Loucy (cell line): Measurements from ENCODE around the gene EDN3.

Experiments
- CTCF ChIP-seq: fragments of 200-600 bp; sonication (generic); conservative IDR thresholded peaks from 2 replicates; pipeline ENCODE4 v1.5.1; 2014; ENCODE audit warnings: mild to moderate bottlenecking, antibody characterized with exemption, low read length
- EZH2phosphoT487 ChIP-seq: fragments of 200-600 bp; IDR thresholded peaks from 2 replicates; pipeline ENCODE4 v1.6.1; 2018; ENCODE audit warnings: antibody characterized with exemption, mild to moderate bottlenecking, moderate library complexity, borderline replicate concordance

GRCh38 chr20:59297686-59298085 is 2.7 kb upstream of the EDN3 start:
- no peak for TF ChIP-seq CTCF
- no peak for TF ChIP-seq EZH2phosphoT487
